NCI-H128 (cell line): Measurements from ENCODE around the gene AGA.

ENCODE experiments used
- DNase-seq: peaks from one replicate; lab custom pipeline; 2025; ENCODE audit not compliant: unreplicated experiment; lab: John Stamatoyannopoulos, UW

The AGA gene

GRCh38 chr4:177447417-177448004, 5.3 kb upstream of the AGA start:
- DNase-seq = no peak

DNA sequence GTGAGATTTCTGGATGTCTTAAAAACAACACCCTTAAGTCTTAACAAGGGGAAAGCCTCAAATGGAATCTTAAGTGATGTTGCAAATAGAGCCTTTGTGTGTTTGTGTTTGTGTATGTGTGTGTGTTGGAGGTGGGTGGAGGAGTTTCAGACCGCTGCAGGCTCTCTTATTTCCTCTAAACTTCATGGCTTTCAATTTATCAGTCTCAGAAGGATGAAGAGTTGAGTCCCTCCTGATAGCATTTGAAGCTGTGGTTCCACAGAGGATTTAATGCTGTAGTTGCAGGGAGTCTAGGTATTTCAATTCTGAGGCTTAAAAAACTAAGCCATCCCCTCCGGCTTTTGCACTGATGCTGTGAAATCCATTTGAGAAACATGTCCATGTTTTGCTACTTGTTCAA, 4.3 kb upstream of the AGA start:
- DNase-seq = no peak

GRCh38 chr4:177444911-177445736, 2.9 kb upstream of the AGA start:
- DNase-seq = no peak

- DNase-seq = no peak
Observed at GRCh38 chr4:177441061-177441802, 1.0 kb downstream of the AGA start.

DNA sequence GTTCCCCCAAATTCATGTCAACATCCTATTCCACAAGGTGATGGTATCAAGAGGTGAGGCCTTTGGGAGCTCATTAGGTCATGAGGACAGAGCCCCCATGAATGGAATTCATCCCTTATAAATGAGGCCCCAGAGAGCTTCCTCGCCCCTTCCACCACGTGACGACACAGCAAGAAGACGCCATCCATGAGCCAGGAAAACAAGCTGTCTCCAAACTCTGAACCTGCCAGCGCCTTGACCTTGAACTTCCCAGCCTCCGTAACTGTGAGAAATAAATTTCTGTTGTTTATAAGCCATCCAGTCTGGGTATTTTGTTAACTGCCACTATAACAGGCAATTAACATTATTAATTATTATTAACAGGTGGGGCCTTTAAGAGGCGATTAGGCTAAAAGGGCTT, 5.8 kb downstream of the AGA start:
- no peak for DNase-seq

DNA sequence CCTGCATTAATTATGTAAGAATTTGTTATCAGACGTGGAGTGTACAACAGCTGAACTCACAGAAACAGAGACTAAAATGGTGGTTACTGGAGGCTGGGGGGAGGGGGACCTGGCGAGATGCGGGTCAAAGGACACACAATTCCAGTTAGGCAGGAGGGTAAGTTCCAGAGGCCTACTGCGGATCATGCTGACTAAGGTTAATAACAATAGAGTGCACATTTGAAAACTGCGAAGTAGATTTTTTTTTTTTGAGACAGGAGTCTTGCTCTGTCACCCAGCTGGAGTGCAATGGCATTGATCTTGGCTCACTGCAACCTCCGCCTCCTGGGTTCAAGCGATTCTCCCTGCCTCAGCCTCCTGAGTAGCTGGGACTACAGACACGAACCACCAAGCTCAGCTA, 7.6 kb downstream of the AGA start:
- DNase-seq = no peak

DNA sequence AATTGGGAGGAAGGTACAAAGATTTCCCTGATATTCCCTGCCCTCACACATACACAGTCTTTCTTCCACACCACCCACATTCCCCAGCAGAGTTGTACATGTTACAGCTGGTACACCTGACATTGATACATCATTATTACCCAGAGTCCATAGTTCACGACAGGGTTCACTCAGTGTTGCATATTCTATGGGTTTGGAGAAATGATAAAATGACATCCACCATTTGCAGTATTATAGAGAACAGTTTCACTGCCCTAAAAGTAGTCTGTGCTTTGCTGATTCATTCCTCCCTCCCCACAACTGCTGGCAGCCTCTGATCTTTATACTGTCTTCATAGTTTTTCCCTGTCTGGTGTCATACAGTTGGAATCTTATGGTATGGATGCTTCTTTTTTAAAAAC, 15.0 kb downstream of the AGA start:
- DNase-seq = no peak

GRCh38 chr4:177419434-177419833, 22.8 kb downstream of the AGA start:
- no peak for DNase-seq

DNA sequence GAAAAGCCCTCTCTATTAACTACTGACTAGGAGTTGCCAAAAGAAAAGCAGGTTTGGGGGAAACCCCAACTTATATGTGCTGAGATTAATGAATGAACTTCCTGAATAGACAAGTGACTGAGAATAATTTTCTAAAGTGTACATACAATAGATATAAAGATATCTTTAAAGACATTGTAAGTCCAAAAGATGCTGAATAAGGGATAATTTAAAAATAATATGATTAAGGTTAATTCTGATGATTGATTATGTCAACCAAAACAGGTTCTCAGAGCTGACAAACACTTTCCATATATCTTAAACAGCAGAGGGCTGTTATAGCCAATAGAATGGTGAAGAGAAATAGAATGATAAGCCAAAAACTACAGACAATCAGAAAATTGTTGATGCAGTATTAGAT, 28.6 kb downstream of the AGA start:
- DNase-seq = no peak

- DNase-seq = no peak
Observed at GRCh38 chr4:177413076-177413475, 29.2 kb downstream of the AGA start.

DNA sequence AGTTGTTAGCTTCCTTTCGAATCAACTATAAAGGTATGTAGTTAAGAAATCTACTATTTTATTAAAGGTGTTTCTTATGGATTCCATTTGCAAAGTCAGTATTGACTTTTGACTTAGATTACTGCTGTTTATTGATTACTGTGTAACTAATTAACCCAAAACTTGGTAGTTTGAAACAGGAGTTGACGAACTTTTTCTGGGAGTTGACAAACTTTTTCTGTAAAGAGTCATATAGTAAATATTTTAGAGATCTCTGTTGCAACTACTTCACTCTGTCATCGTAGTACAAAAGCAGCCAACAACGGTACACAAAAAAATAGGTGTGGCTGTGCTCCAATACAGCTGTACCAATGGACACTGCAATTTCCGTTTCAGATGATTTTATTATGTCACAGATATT, 30.2 kb downstream of the AGA start:
- DNase-seq = no peak

- no peak for DNase-seq
Observed at GRCh38 chr4:177410566-177410965, 31.7 kb downstream of the AGA start.

GRCh38 chr4:177408023-177408422, 34.2 kb downstream of the AGA start:
- no peak for DNase-seq

DNA sequence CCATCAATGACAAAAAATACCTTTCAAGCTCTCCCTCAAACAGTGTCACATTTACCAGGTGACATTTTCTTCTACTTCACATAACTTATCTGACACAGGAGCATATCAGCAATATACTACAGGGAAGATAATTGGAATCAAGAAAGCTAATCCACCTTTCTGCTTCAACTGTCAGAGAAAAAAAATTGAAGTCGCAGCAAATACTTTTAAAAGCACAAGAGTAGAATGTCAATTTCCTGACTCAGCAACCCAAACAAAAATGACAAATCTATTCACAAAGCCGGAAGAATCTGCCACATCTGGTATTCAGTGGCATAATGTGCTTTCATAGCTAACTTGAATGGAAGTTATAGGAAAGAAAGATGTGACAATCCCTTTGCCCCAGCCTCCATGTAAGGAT, 36.7 kb downstream of the AGA start:
- no peak for DNase-seq

- DNase-seq = no peak
Observed at GRCh38 chr4:177404986-177405385, 37.3 kb downstream of the AGA start.

DNA sequence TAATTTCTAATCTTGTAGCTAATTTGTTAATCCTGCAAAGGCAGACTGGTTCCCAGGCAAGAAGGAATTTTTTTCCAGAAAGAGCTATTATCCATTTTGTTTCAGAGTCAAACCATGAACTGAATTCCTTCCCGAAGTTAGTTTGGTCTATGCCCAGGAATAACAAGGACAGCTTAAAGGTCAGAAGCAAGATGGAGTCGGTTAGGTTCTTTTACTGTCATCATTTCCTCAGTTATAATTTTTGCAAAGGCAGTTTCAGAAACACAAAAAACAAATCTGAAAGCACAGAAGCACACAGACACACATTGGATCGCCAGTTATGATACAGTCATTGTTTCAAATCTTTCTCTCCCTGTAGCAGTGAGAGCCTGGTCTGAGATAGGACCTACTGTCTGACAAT, 37.9 kb downstream of the AGA start:
- no peak for DNase-seq

- no peak for DNase-seq
Observed at GRCh38 chr4:177403746-177404145, 38.5 kb downstream of the AGA start.

- no peak for DNase-seq
Observed at GRCh38 chr4:177401658-177402273, 40.5 kb downstream of the AGA start.

GRCh38 chr4:177400030-177400429, 42.2 kb downstream of the AGA start:
- no peak for DNase-seq

GRCh38 chr4:177396352-177396751, 45.9 kb downstream of the AGA start:
- DNase-seq = no peak

DNA sequence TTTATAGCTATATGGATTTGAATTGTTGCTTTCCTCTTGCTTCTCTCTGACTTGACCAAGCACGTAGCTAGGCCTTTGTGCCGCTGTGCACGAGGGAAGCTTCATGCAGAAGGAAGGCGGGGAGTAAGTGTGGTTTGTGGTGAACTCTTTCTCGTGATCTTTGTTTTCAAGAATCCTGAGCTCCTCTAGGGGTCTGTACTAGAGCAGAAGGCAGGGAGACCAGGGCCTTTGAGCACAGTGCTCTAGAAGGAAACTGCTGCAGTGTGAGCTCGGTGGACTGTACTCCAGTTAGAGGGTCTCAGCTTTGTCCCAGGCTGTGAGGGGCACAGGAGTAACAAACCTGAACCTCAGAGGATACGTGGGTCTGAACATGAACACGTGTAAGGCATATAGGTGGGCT, 49.0 kb downstream of the AGA start:
- DNase-seq = no peak

- DNase-seq = no peak
Observed at GRCh38 chr4:177391953-177392352, 50.3 kb downstream of the AGA start.
